GM19438 (cell line): ENCODE results near the gene SRXN1.
"Not testable (repeated sequence)": the region's sequence is repeated elsewhere in the genome, so short reads cannot be mapped to it uniquely, and the experiment has no call there.

Experiments
- ATAC-seq: cut with Tn5 transposase; IDR thresholded peaks from one replicate; pipeline ENCODE4 v1.9.1; 2021; ENCODE audit warnings: low read depth; ENCODE audit not compliant: unreplicated experiment

SRXN1 gene

DNA sequence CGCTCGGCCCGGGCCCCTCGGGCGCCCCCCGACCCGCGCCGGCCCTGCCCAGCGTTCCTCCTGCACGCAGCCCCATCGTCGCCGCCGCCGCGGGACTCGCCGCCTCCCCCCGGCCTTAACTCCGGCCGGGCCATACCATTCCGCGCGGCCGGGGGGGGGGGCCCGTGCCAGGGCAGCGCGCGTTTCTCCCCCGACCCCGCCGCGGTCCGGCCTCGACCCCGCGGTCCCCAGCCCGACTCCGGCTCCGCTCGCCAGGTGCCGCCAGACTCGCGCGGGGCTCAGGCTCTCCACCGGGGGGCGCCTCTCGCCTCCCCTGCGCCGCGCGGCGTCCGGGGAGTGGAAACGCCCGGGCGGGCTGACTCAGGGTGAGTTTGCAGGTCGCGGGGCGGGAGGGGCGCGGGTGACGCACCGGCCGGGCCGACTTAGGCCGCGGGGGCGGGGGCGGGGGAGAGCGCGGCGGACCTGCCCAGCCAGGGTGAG is at the start of gene SRXN1:
Gene SRXN1 (minus strand): TSS at position 91 of the 480 bp plus-strand sequence. CDS start 15 bp downstream, at position 76.
- peak; percentile 72 for ATAC-seq

DNA sequence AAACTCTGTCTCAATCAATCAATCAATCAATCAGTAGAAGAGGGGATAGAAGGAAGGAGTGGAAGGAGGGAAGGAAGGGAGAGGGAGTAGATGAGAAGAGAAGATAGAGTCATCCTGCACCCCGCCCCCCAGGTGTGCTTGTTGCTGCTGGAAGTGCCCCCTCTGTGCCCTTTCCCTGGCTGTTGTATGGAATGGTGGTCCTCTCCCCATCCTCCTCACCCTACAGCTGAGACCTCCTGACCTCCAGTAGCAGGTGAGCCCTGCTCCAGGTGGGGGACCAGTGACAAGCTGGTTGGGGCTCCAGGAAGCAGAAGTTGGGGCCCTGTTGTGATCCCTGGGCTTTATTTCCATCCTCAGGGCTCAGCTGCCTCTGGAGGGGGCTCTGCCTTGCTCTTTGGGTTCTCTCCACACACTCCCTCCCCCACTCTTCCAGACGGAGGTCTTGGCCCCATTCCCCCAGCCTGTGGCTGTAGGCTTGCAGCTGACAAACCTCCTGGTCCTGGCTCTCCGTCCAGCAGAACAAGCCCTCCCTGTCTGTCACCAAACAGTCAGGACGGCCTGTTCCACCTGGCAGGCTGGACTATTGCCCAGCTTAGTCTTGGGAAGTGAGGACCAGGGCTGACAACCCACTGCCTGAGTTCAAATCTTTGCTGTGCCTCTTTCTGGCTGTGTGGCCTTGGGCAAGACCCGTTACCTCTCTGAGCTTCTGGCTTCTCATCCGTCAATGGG is 48.6 kb upstream of the SRXN1 start:
- ATAC-seq = no peak

DNA sequence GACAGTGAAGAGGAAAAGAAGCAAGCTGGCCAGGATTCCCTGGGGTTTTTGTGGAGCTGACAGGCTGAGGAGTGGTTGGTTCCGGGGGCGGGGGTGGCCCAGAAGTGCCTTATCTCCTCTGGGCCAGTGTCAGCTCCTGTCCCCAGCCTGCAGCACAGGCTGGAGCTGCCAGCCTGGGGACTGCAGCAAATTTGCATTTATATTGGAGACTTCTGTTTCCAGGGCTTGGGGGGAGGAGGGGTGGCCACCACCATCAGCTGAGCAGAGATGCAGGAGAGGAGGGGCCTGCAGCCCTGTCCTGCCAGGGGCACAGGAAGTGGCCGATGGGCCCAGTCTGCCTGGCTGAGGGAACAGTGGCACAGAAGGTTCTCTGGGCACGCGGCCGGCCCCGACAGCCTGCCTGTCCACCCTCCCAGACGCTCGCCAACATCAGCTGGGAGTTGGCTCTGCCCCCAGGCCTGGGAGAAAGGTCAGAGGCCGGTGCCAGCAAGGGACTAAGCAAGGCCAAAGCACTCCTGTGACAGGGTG is 46.9 kb upstream of the SRXN1 start:
- no peak for ATAC-seq

DNA sequence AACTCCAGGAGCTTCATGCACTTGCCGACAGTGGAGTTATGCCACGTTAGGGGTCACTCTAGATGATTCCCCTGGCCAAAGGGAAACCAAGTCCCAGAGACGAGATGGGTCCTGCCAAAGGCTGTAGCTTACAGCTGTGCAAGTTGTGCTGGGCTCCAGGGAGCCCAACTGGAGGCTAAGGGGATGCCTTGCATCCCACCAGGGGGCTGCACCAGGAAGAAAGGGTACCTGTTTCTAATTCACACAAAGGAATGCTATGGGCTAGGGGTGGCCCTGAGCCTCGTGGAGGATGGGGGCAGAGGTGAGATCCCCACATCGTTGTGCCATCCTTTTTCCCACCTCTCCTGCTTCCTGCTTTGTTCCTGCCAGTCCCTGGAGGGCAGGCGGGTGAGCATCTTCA is 46.3 kb upstream of the SRXN1 start:
- no peak for ATAC-seq

DNA sequence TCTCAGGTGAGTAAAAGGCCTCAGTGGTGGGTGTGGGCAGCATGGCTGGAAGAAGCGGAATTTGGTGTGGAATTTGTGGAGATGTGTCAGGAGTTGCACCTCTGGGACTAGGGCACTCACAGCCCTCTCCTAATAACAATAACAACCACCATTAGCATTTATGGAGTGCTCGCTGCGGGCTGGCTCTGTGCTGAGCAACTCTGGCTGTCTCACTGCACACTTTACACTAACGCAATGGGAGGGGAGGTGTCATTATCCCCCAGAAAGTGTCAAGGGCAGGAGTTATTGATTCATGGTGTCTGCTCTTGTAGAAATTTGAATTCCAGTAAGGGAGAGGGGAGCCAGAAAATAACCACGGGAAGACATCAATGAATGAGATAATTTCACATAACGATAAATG is 45.3 kb upstream of the SRXN1 start:
- ATAC-seq = no peak

DNA sequence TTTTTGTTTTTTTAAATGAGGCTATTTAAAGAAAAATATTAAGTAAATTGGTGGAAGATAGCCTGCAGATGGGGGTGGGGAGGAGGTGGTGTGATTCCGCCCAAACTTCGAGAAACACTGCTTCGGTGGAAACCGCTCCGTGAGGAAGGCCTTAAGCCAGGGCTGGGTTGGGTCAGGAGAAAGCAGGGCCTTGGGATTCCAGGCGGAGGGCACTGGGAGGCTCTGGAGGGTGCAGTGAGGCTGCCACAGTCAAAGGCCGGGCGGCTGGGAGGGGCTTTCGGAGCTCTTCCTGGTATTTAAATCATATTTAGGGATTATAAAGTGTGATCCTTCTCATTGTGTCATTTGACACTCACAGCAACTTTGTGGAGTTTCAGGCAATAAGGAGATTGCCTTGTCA is 44.8 kb upstream of the SRXN1 start:
- no peak for ATAC-seq

DNA sequence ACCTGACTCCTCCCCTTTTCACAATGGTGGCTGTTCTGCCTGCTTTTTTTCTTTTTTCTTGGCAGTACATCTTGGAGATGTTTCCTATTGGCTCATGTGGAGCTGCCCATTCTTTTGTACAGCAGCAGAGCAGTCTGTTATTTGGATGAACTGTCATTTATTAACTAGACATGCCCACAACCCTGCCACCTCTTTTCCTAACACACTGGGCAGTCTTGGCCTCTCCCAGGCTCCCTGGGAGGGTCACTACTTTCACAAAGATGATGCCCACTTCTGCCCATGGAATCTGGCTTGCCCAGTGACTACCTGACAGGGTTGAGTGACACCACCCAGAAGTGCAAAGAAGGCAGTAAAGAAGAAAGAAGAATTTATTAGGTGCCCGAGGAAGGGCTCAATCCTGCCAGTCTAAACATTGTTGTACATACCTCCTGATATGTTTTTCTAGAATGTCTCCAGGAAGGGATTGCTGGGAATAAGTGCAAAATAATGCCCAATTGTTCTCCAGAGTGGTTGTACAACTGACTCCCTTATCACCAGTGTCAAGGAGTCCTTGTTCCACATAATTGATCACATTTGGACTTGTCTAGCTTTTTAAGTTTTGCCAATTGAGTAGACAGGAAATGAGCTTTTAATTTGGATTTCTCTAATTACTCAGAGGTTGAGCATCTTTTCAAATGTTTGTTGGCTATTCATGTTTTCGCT is 42.3 kb upstream of the SRXN1 start:
- ATAC-seq = no peak

DNA sequence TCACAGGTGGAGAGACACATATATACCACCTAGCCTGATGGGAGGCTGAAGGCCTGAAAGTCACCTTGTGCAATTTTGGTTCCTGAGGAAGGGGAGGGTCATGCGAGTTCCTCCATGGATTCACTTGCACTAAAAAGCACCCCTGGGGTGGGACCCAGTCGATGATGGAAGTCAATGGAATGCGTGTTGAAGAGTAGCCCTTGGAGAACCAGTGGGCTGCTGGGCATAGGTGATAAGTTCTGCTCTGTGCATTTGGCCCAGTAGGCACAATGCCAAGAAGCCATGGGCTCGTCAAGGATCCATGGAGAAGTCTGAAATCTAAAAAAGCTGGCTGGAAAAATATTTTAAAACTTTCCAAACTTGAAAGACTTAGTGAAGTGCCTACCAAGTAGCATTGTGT is 41.5 kb upstream of the SRXN1 start:
- ATAC-seq = no peak

DNA sequence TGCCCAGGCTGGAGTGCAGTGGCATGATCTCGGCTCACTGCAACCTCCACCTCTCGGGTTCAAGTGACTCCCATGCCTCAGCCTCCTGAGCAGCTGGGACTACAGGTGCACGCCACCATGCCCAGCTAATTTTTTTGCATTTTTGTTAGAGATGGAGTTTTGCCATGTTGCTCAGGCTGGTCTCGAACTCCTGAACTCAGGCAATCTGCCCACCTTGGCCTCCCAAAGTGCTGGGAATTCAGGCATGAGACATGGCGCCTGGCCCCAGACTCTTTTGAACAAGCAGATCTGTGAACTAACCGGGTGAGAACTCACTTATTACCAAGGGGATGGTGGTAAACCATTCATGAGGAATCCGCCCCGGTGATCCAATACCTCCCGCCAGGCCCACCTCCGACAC is 40.8 kb upstream of the SRXN1 start:
- ATAC-seq = not testable (repeated sequence)

DNA sequence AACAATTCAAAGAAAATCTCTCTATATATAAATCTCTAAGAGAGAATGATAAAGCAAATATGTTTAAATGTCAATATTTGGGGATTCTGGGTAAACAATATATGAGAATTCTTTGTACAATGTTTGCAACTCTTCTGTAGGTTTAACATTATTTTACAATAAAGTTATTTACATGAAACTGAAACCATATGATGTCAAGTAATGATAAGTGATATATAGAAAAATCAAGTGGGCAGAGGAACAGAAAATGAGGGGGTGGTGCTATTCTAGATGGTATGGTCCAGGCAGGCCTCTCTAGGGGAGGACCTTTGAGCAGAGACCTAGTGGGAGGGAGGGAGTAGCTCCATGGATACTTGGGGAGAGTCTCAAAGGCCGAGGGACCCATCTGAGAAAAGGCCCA is 39.0 kb upstream of the SRXN1 start:
- no peak for ATAC-seq

DNA sequence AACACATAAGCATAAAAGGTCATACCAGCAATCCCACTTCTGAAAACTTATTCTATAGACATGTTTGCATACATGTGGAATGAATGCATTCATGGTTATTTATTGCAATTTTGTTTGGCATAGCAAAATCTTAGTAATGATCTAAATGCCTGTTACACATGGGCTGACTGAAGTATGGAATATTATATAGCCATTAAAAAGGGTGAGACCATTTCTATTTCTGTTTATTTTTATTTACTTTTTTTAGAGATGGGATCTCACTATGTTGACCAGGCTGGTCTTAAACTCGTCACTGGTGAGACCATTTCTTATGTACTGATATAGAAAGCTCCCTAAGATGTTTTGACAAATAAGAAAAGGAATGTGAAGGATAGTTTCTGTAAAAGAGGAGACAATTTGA is 36.9 kb upstream of the SRXN1 start:
- no peak for ATAC-seq

DNA sequence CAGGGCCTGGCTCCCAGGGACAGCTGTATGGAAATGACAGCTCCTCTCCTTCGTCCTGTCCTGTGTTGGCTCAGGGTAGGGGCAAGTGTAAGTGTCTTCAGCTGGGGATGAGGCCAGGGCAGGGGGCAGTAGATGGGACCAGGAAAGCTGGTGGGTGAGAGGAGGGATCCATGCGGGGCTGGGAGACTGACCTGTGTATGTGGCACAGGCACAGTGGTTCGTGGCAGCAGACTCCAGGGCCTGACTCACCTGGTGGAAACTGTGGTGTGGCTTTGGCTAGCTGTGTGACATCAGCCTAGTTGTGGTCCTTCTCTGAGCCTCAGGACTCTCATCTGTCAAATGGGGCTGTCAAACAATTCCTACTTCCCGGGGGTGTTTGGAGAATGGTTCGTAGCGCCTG is 36.3 kb upstream of the SRXN1 start:
- no peak for ATAC-seq

DNA sequence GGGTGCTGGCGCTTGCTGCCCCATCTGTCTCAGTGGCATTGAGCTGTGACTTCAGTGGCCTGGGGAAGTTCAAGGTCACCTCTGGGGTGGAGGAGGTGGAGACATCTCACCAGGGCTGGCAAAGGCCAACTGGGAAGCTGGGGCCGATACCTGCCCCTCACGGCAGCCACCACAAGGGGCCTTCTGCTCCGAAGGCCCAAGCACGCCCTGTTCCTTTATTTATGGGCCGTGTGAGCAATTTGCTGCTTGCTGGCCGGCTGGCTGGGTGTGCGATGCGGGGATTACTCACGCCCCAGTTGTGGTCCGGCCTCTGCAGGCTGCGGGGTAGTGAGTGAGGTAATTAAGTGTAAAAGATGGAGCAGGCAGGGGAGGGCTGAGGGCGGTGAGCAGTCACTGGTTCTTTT is 35.8 kb upstream of the SRXN1 start:
- ATAC-seq = no peak

DNA sequence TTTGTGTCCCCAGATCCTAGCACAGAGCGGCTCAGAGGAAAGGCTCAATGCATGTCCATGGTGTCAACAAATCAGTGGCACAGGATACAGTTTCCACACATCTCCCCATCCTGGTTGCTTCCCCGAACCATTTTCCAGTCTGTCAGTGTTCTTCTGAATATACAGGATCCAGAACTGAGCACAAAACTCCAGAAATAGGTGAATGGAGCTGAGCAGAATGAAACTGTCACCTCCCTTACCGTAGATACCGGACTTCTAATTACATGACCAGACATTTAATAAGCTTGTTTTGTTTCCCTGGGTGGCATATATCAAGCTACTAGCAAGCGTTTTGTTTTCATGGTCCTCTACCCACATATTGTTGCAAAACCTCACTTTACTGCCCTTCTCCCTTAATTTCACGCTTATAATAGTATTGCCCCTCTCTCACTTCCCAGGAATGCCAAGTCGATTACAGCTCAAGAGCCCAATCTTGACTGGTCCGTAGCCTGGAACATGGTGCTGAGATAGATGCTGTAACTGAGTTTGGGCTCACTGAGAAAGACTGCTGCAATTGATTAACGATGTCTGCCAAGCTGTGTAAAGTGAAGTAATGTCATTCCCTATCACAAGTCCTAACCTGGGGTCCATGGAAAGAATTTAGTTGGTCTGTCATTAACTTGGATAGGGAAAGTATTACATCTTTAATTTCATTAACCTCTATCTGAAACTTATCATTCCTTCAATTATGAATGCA is 34.6 kb upstream of the SRXN1 start:
- no peak for ATAC-seq

DNA sequence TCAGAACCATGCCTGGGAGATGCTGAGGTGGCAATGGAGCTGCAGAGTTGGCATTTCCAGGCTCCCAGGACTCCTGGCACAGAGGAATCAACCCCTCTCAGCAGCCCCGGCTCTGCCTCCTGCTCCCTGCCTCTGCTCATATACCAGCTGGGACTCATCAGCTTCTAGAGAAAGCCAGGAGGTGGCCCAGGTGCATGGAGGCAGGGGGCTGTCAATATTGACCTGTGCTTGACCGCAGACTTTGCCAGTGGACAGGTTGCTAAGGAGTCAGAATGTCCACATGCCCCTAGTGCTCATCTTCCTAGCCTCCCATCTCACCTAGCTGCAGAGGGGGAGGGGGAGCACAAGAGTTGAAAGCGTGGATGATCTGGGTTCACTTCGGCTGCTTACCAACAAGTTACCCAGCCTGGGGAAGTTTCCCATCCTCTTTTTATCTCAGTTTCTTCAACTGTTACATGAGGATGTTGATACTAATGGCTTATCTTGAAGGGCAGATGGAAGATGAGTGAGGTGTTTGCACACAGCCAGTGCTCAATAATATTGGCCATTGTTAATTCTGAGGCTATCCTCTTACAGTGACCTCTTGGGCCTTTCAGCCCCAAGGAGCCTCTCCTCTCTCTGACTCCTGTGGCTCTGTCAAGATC is 31.8 kb upstream of the SRXN1 start:
- no peak for ATAC-seq

DNA sequence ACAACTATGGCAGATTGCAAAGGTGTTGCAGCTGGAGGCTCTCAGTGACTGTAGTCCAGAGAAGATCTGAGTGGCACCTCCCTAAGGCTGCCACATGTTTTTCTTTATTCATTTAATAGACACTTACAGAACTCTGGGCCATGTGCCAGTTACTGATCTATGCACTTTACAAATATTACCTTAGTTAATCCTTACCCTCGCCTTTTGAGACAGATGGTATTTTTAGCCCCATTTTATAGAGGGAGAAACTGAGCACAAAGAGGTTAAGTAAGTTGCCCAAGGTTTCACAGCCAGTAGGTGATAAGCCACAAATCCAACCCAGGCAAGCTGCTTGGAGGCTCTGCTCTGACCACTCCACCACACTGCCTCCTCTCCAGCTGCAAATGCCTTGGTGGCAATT is 29.1 kb upstream of the SRXN1 start:
- no peak for ATAC-seq

DNA sequence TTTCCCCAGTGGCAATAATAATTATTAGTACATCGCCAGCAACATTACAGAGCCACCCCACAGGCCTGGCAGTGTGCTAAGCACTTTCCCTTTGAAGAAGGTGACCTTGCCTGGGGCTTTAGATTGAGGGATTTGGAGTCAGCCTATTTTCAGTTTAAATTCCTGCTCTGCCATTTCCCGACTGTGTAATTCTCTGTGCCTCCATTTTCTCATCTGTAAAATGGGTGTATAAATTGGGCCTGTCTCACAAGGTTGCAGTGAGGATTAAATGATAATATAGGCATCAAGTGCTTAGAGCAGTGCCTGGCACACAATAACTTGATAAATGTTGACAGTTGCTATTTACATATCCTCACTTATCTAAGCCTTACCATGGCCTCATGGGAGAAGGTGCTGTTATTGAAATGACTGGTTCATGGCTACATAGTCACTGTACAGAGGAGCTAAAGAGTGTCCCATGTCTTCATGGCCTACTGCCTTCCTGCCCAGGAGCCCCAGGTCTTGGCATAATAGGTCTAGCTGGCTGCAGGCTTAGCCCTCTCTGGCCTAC is 27.7 kb upstream of the SRXN1 start:
- no peak for ATAC-seq

DNA sequence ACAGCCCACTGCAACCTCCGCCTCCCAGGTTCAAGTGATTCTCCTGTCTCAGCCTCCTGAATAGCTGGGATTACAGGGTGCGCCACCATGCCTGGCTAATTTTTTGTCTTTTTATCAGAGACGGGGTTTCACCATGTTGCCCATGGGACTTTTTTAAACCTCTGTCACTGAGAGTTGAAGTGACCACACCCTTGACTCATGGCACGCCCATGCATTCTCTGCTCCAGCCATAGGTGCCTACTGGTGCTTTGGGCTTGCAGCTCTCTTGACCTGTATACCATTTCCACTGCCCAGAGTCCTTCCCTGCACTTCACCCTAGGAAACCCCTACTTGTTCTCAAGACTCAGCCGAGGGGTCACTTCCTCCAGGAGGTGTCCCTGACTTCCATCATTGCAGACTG is 25.0 kb upstream of the SRXN1 start:
- ATAC-seq = no peak

DNA sequence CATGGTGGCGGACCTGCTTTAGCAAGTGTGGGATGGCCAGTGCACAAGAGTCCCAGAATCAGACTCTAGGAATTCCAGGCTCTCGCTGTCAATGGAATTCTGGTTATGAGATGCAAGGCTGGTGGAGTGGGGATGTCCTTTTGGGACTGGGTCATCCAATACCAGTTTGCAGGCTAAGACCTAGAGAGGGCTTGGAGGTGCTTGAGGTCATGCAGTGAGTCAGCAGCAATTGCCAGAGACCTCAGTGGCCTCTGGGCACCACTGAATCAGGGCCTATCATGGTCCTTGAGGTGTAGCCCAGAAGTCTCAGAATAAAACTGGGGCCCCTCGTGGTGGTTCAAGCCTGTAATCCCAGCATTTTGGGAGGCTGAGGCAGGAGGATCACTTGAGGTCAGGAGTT is 24.0 kb upstream of the SRXN1 start:
- no peak for ATAC-seq

DNA sequence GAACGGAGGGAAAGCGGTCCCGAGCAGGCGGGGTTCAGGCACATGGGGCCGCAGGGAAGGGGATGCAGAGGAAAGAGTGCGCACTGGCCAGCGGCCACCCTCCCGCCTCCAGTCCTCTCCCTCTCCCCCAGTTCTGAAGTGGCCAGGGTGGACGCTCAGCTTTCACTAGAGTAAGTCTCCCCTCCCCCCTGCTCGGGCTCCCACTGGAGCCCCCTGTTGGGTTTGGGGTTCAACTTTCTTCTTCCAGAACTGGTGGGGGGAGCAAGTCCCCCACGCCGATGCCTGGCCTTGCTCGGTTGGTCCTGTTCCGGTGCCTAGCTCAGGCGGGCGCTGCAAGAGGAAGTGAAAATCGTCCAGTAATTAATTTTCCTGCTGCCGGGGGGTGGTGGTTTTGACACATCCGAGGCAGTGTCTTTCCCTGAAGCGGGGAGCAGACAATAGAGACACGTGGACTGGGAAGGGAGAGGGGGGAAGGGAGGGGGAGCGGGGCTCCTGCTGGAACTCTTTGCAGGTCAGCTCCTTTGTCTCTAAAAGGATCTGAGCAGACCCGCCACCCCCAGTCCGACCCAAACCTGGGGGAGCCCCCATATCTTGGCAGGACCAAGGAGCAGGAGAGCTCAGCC is 23.4 kb upstream of the SRXN1 start:
- no peak for ATAC-seq
